ENCODE data around the gene DSCAM. TPM values are rescaled to one million over a fixed set of nuclear protein-coding genes. Genes with fewer than 3 reads are reported as not detected.

The DSCAM gene
- total and polyA plus RNA-seq, 10 of the 15 experiments (the other 5 are each of a cell fraction or from before 2014, with no cell fraction given): not detected

- DNase-seq (ENCODE audit: low read depth, low spot score): no peak
These were observed 140.8 kb downstream of the DSCAM start for GRCh38 chr21:40706176-40706575.

More at GRCh38 chr21:40706176-40706575, 140.8 kb downstream of the DSCAM start:
- Histone ChIP-seq H3K27ac (ENCODE audit: control insufficient read depth, insufficient read depth) (no peak overlapping the region), H3K36me3 (ENCODE audit: control insufficient read depth in 2 of 2, insufficient read depth in 2 of 2, low read length in 1 of 2) (no peaks in the 10 kb centered on the region), H2AFZ (ENCODE audit: control insufficient read depth, low read depth, low read length) (no peak overlapping the region), H3K9me3 (replicated peaks; ENCODE audit: control insufficient read depth, insufficient read depth, low read length) (no peaks in the 10 kb centered on the region; the same call in 2 of the 3 replicates), H3K4me2 (ENCODE audit: control insufficient read depth, insufficient read depth) (no peak overlapping the region), H4K20me1 (ENCODE audit: control insufficient read depth, insufficient read depth) (no peaks in the 10 kb centered on the region), H3K4me3 (no peak overlapping the region), H3K9ac (ENCODE audit: control insufficient read depth, insufficient read depth, low read length) (no peak overlapping the region), H3K27me3 (replicated peaks in 1 of 2; ENCODE audit: control insufficient read depth in 2 of 2, insufficient read depth in 2 of 2, low read length in 1 of 2) (no peaks in the 10 kb centered on the region), H3K4me1 (ENCODE audit: control insufficient read depth, insufficient read depth, low read length) (no peaks in the 10 kb centered on the region), H3K79me2 (ENCODE audit: control insufficient read depth, insufficient read depth, low read length) (no peaks in the 10 kb centered on the region)
- no peak for TF ChIP-seq ZNF217 (IDR thresholded peaks at IDR 0.05)
- TF ChIP-seq NBN (IDR thresholded peaks at IDR 0.05): no peak
- no peak for TF ChIP-seq HDAC2 (IDR thresholded peaks at IDR 0.05)
- no peak for TF ChIP-seq ZNF687 (IDR thresholded peaks at IDR 0.05)
- TF ChIP-seq CBX5 (IDR thresholded peaks at IDR 0.05; ENCODE audit: low read depth): no peak
- no peak for TF ChIP-seq ZBED1 (IDR thresholded peaks at IDR 0.05; ENCODE audit: borderline replicate concordance)
- TF ChIP-seq ZNF274 (IDR thresholded peaks at IDR 0.05; ENCODE audit: insufficient read depth, insufficient read length): no peak
- TF ChIP-seq ELK1 (IDR thresholded peaks at IDR 0.05; ENCODE audit: low read depth, low read length): no peak
- TF ChIP-seq FOXM1 (IDR thresholded peaks at IDR 0.05; ENCODE audit: low read depth, low read length): no peak
- TF ChIP-seq USF1 (IDR thresholded peaks at IDR 0.05; ENCODE audit: borderline replicate concordance, extremely low read length, insufficient read depth, low read depth, low read length): no peak
- TF ChIP-seq SKIL (IDR thresholded peaks at IDR 0.05; ENCODE audit: low read depth, poor library complexity, severe bottlenecking): no peak
- TF ChIP-seq ASH2L (IDR thresholded peaks at IDR 0.05; ENCODE audit: borderline replicate concordance, low read depth): no peak
- TF ChIP-seq HCFC1 (IDR thresholded peaks at IDR 0.05; ENCODE audit: low read length): no peak
- ATAC-seq (no peak), FAIRE-seq (no peak)
- intact Hi-C loops (cut with micrococcal nuclease; ENCODE audit: unreplicated experiment) (no loop called here), in situ Hi-C loops (cut with MboI) (no loop called here)
- SMC1A ChIA-PET (ENCODE audit: uncharacterized antibody, unreplicated experiment): no interaction called here
- CTCF ChIA-PET: no interaction called here
- WGBS (ENCODE audit: insufficient coverage, insufficient replicate concordance, low lambda C conversion rate, missing lambda C conversion rate): 0% methylated on average over 1 of the region's 1 CpG
- BruUV-seq (replicated peaks): no TSS peak
- POLR2A ChIA-PET: no interaction called here
- RAD21 ChIA-PET (ENCODE audit: unreplicated experiment): no interaction called here

Measured in GM12878 (cell line).